IMR-90 (cell line): Measurements from ENCODE around the gene LUZP2. TPM values are rescaled to one million over a fixed set of nuclear protein-coding genes. Genes with fewer than 3 reads are reported as not detected.

Experiments used
- ATAC-seq: fragments of 200-7000 bp; cut with Tn5 transposase; 2 replicates; pipeline ENCODE4 v1.9.1; 2020; ENCODE audit warnings: low read depth, mild to moderate bottlenecking, moderate library complexity
- BruUV-seq: library from RNA; stranded (reverse); fragments of 400-500 nt; replicated peaks from 2 replicates; lab custom pipeline; 2021; lab: Mats Ljungman, UMichigan
- CTCF ChIA-PET: fragments of 300-600 bp; formaldehyde crosslinking; extraction: SDS; loops from one replicate; lab custom pipeline; 2021; ENCODE audit warnings: antibody characterized with exemption; lab: Yijun Ruan, JAX
- POLR2A ChIA-PET: fragments of 300-600 bp; sonication (Branson Sonifier 250); formaldehyde crosslinking; loops from one replicate; lab custom pipeline; 2022; ENCODE audit warnings: antibody characterized with exemption; ENCODE audit not compliant: unreplicated experiment; lab: Charles Lee
- DNase-seq: peaks from one replicate; pipeline ENCODE4 v3.0.0; 2013
- H2AFZ ChIP-seq: replicated peaks from 2 replicates; pipeline ENCODE3; 2013; ENCODE audit warnings: low read length, mild to moderate bottlenecking; ENCODE audit not compliant: poor library complexity
- H2AK5ac ChIP-seq: 2 replicates; pipeline ENCODE4 v1.6.1; 2013; ENCODE audit warnings: low read depth, low read length, inconsistent platforms
- H2AK9ac ChIP-seq: replicated peaks from 2 replicates; pipeline ENCODE3; 2013; ENCODE audit warnings: mild to moderate bottlenecking, low read depth, low read length, moderate library complexity; ENCODE audit not compliant: poor library complexity
- H2BK120ac ChIP-seq: 2 replicates; pipeline ENCODE4 v1.6.1; 2013; ENCODE audit warnings: low read depth, low read length, inconsistent platforms
- H2BK15ac ChIP-seq: 3 replicates; pipeline ENCODE4 v1.6.1; 2013; ENCODE audit warnings: low read depth, low read length, inconsistent platforms
- H2BK20ac ChIP-seq: 2 replicates; pipeline ENCODE4 v1.6.1; 2013; ENCODE audit warnings: low read depth, mild to moderate bottlenecking, inconsistent platforms, low read length, moderate library complexity
- H2BK5ac ChIP-seq: 2 replicates; pipeline ENCODE4 v1.6.1; 2013; ENCODE audit warnings: mild to moderate bottlenecking, low read depth, low read length, inconsistent platforms; ENCODE audit not compliant: poor library complexity, severe bottlenecking
- H3K14ac ChIP-seq: replicated peaks from 2 replicates; pipeline ENCODE4 v1.6.1; 2013; ENCODE audit warnings: low read depth, low read length, inconsistent platforms
- H3K18ac ChIP-seq: 2 replicates; pipeline ENCODE4 v1.6.1; 2013; ENCODE audit warnings: low read depth, low read length, control low read depth
- H3K23ac ChIP-seq: 2 replicates; pipeline ENCODE4 v1.6.1; 2013; ENCODE audit warnings: low read depth, low read length, inconsistent platforms
- H3K27ac ChIP-seq: 2 replicates; pipeline ENCODE4 v1.5.1; 2013; ENCODE audit warnings: mild to moderate bottlenecking, control low read depth, low read length; ENCODE audit not compliant: insufficient read depth
- H3K27me3 ChIP-seq: 2 replicates; pipeline ENCODE4 v1.6.1; 2013; ENCODE audit warnings: low read length; ENCODE audit not compliant: control insufficient read depth, insufficient read depth
- H3K36me3 ChIP-seq: 2 replicates; pipeline ENCODE4 v1.6.1; 2013; ENCODE audit warnings: low read length, mixed read lengths; ENCODE audit not compliant: control insufficient read depth, insufficient read depth
- H3K4ac ChIP-seq: 2 replicates; pipeline ENCODE4 v1.6.1; 2013; ENCODE audit warnings: low read depth, low read length, inconsistent platforms
- H3K4me1 ChIP-seq: 2 replicates; pipeline ENCODE4 v1.6.1; 2013; ENCODE audit warnings: low read length, mixed read lengths; ENCODE audit not compliant: control insufficient read depth, insufficient read depth
- H3K4me2 ChIP-seq: 2 replicates; pipeline ENCODE4 v1.6.1; 2013; ENCODE audit warnings: low read depth, mild to moderate bottlenecking, control low read depth, low read length, moderate library complexity
- H3K4me3 ChIP-seq: 2 replicates; pipeline ENCODE4 v1.5.1; 2013; ENCODE audit warnings: low read depth, mild to moderate bottlenecking, control low read depth, low read length, moderate library complexity; ENCODE audit not compliant: insufficient read depth
- H3K56ac ChIP-seq: 2 replicates; pipeline ENCODE4 v1.6.1; 2013; ENCODE audit warnings: low read length, inconsistent platforms; ENCODE audit not compliant: insufficient read depth; ENCODE audit errors: extremely low read depth
- H3K79me1 ChIP-seq, 2 experiments: 2 replicates each; pipeline ENCODE4 v1.6.1; 2013; ENCODE audit warnings: low read length in 2 of 2, inconsistent platforms in 1 of 2, low read depth in 1 of 2
- H3K9ac ChIP-seq: 2 replicates; pipeline ENCODE4 v1.6.1; 2013; ENCODE audit warnings: low read depth, low read length, control low read depth
- H3K9me1 ChIP-seq: 2 replicates; pipeline ENCODE4 v1.6.1; 2013; ENCODE audit warnings: low read length, inconsistent platforms; ENCODE audit not compliant: insufficient read depth
- H3K9me3 ChIP-seq: 2 replicates; pipeline ENCODE4 v1.6.1; 2013; ENCODE audit warnings: low read length; ENCODE audit not compliant: control insufficient read depth, insufficient read depth
- H4K20me1 ChIP-seq: 2 replicates; pipeline ENCODE4 v1.6.1; 2013; ENCODE audit warnings: low read length, inconsistent platforms; ENCODE audit not compliant: insufficient read depth
- H4K5ac ChIP-seq: 2 replicates; pipeline ENCODE4 v1.6.1; 2013; ENCODE audit warnings: mild to moderate bottlenecking, low read depth, low read length, control low read depth
- H4K8ac ChIP-seq, 2 experiments: 2 replicates each; pipeline ENCODE4 v1.6.1; 2013; ENCODE audit warnings: low read depth in 2 of 2, low read length in 2 of 2, control low read depth in 1 of 2, inconsistent platforms in 1 of 2
- H4K91ac ChIP-seq: 2 replicates; pipeline ENCODE4 v1.6.1; 2013; ENCODE audit warnings: low read depth, low read length, inconsistent platforms; ENCODE audit not compliant: insufficient read depth
- FOS ChIP-seq: fragments of 150-350 bp; IDR thresholded peaks from 2 replicates; pipeline ENCODE4 v1.6.1; 2016; ENCODE audit warnings: low read depth, low read length
- MXI1 ChIP-seq: IDR thresholded peaks from 2 replicates; pipeline ENCODE4 v1.6.1; 2012; ENCODE audit warnings: low read depth, mild to moderate bottlenecking, low read length, moderate library complexity, borderline replicate concordance
- NFE2L2 ChIP-seq: fragments of 150-350 bp; IDR thresholded peaks from 2 replicates; pipeline ENCODE4 v1.6.1; 2016; ENCODE audit warnings: low read depth, mild to moderate bottlenecking, low read length
- POLR2A ChIP-seq: IDR thresholded peaks from 2 replicates; pipeline ENCODE4 v1.6.1; 2012; ENCODE audit warnings: mild to moderate bottlenecking, low read depth, low read length
- SMC3 ChIP-seq: fragments of 150-350 bp; IDR thresholded peaks from 2 replicates; pipeline ENCODE4 v1.6.1; 2016; ENCODE audit warnings: low read depth, mild to moderate bottlenecking, antibody characterized with exemption, low read length, moderate library complexity
- WGBS, 2 experiments: methylation state at CpG; one replicate each; pipeline versions ENCODE4 v1.1.5 to v1.1.7; 2013; ENCODE audit warnings: missing lambda C conversion rate in 2 of 2; ENCODE audit not compliant: insufficient read length in 1 of 2; ENCODE audit errors: extremely low coverage in 2 of 2; 5-methylcytosine and 5-hydroxymethylcytosine counted together
- dilution Hi-C: fragments of 300-500 bp; cut with HindIII; formaldehyde crosslinking; loops from one replicate; pipeline ENCODE4 v1.14.3; 2018; ENCODE audit warnings: low sequenced_read_pairs; ENCODE audit not compliant: unreplicated experiment
- in situ Hi-C: fragments of 300-500 bp; cut with MboI; formaldehyde crosslinking; loops from 3 replicates; pipeline ENCODE4 v1.14.3; 2019; ENCODE audit warnings: low sequenced_read_pairs, inconsistent platforms, mixed read lengths
- intact Hi-C: fragments of 100-400 bp; cut with micrococcal nuclease; formaldehyde crosslinking; loops from 2 replicates; pipeline ENCODE4 v1.10.0; 2022
- polyA plus RNA-seq, 3 experiments: library from polyadenylated mRNA; depleted of rRNA; stranded (reverse); fragments of >200 nt; gene quantifications; 2 replicates each; pipeline ENCODE4 v1.2.3, GENCODE V29; 2012; ENCODE audit warnings: low replicate concordance in 1 of 3
- total RNA-seq: library from RNA; depleted of rRNA; stranded (reverse); fragments of >200 nt; gene quantifications from 2 replicates; pipeline ENCODE4 v1.2.3, GENCODE V29; 2012

The LUZP2 gene
- total and polyA plus RNA-seq, 2 of the 4 experiments (the other 2 are of a cell fraction) = 0.89 to 2.0 TPM

DNA sequence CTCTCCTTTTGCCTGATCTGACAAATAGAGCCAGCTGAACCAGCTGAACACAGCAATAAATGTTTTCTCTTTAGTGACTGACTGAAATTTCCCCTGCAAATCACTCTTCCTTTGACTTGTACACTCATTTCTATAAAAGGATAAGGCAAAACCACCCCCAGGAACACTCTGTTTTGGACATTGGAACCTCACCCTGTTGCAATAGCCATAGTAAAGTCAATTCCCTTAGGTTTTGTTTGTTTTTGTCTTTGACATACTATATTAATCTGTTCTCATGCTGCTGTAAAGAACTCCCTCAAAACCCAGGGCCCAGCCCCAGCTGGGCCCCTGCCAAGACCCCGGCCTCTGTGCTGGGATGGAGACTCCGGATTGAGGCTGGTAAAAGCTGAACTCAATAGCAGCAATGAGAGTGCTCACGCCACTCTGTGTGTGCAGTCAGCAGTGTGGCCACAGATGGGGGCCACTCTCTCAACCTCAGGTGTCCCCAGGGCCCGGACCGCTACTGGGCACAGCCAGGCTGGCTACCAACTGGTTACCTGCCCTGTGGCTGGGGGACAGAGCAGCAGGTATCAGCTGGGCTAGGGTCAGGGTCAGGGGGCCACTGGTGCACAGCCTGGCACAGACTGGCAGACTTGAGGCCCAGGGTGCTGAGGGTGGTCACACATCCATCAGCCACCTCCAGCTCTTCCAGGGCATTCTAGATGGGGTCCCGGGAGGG is 597.4 kb downstream of the LUZP2 start:
- Histone ChIP-seq H3K4me1 (no peaks in the 10 kb centered on the region), H4K20me1 (no peaks in the 10 kb centered on the region), H2AK9ac (no peak overlapping the region), H2BK5ac (no peak overlapping the region), H4K91ac (no peak overlapping the region), H2BK120ac (no peak overlapping the region), H3K4me2 (no peak overlapping the region), H3K36me3 (no peaks in the 10 kb centered on the region), H3K18ac (no peak overlapping the region), H3K23ac (no peak overlapping the region), H3K79me1 (no peaks in the 10 kb centered on the region), H3K4ac (no peak overlapping the region), H2AK5ac (no peak overlapping the region), H4K5ac (no peak overlapping the region), H3K4me3 (no peak overlapping the region), H3K9me1 (no peaks in the 10 kb centered on the region), H2BK20ac (no peak overlapping the region), H3K27me3 (no peaks in the 10 kb centered on the region), H3K9me3 (no peaks in the 10 kb centered on the region), H3K27ac (no peak overlapping the region), H2AFZ (no peak overlapping the region), H2BK15ac (no peak overlapping the region), H3K56ac (no peak overlapping the region), H3K14ac (no peak overlapping the region), H4K8ac (no peak overlapping the region), H3K9ac (no peak overlapping the region)
- ATAC-seq (no peak), DNase-seq (no peak)
- TF ChIP-seq SMC3 = no peak
- no peak for TF ChIP-seq NFE2L2
- TF ChIP-seq FOS = no peak
- TF ChIP-seq MXI1 = no peak
- no peak for TF ChIP-seq POLR2A
- 57% methylated on average over 1 of the region's 6 CpGs; no CpG with 5 or more reads in 1 of the 2 experiments for WGBS, 2 experiments
- no TSS peak for BruUV-seq
- in situ Hi-C loops = no loop called here
- dilution Hi-C loops = no loop called here
- POLR2A ChIA-PET = interaction anchor here (0.7 kb wide), 1 partner anchor 99 kb away, joined by 13 read pairs; no protein-coding TSS in a partner anchor
- CTCF ChIA-PET = no interaction called here
- intact Hi-C loops = no loop called here
